Hematopoietic multipotent progenitor cell treated with erythropoietin and hydrocortisone succinate and interleukin-3 and kit ligand, for 15 days (in vitro differentiated cells): ENCODE data around the gene SLC37A1.

Experiments used
- DNase-seq: peaks from one replicate; pipeline ENCODE4 v3.0.0-alpha.2; 2015; ENCODE audit warnings: low spot score

SLC37A1 gene

DNA sequence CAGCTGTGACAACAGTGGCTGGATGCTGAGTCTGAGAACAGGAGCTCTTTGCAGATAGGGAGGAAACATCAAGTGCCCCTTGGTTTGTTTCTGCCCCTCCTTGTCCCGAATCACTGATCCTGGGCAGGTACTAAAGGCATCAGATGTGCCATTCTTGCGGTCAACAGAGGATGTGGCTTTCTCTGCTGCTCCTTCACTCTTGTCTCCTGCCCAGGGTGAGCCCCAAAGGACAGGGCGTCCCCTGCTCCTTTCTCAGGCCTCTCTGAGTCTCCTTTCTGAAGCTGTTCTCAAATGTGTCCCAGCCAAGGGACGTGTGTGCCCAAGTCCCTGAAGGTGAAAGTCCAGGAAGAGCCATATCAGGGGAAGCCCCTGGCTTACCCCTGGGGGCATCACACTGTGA lies 31.7 kb downstream of the SLC37A1 start:
- peak; percentile 42 for DNase-seq

DNA sequence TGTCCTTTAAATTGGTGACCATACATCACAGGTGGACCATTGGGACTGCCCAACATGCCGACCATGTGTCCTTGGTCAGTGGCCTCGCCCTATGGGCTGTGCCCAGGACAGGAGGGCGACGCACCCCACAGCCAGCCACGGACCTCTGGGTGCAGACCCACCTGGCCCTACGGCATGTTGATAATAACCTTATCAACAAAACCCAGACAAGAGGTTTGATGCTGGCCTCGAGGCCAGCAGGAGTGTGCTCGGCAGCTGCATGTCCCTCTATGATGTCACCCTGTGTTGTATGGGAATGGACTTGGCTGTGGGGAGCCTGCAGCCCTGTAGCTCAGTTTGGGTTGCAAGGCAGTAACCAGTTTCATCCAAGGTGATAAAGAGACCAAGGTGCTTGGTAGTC lies 32.1 kb downstream of the SLC37A1 start:
- DNase-seq: peak; percentile 61

DNA sequence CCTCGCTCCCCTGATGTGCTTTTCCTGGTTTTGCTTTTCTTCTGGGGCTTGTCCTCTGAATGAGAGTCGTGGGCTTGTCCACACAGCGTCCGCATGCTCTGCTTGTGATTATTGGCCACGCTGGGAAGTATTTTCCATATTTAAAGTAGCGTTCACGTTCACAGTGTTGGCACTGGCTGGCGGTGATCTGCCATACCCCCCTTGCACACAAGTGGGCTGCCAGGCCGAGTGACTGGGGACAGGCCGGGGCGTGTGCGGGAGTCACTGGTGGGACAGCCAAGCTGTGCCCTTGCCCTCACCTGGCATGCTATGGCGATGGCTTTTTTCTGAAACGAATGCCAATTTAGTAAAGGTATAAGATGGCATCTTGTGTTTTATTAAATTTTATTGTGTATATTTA lies 32.8 kb downstream of the SLC37A1 start:
- DNase-seq: no peak

DNA sequence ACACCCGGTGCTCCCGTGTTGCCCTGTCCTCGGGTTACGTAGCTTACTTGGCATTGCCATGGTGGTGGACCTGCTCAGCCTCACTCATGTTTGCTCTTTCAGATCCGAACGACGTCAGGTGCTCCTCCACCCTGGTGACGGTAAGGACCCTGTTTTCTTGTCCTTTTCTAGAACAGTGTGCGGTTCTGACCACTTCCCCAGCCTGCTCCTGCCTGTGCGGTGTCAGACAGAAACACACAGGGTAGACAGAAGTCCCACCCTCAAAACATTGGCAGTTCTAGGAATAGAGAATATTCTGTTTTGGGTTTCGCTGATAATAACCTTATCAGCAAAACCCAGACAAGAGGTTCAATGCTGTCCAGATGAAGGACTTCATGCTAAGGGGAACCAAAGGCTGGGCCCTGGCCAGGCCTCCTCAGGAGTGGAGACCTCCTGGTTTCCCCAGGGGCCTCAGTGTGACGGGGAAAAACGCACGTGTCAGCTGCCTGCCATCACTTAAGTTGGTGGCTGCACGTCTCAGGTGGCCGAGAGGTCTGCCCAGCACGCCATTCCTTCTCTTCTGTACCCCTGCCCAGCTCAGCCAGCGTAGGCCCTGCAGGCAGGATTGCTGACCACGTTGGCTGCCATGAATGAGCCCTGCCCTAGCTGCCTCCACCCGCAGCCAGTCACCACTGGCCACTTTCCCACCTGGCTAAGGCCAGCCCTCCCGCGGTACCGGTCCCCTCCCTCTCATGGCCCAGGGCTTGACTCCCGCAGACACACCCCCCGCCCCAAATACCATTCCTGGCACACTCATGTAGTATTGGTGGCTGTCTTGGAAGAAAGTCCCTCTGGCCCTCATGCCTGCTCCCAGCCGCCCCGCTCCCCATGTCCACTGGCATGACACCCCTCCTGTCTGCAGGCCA lies 33.6 kb downstream of the SLC37A1 start:
- peak; percentile 83 for DNase-seq

DNA sequence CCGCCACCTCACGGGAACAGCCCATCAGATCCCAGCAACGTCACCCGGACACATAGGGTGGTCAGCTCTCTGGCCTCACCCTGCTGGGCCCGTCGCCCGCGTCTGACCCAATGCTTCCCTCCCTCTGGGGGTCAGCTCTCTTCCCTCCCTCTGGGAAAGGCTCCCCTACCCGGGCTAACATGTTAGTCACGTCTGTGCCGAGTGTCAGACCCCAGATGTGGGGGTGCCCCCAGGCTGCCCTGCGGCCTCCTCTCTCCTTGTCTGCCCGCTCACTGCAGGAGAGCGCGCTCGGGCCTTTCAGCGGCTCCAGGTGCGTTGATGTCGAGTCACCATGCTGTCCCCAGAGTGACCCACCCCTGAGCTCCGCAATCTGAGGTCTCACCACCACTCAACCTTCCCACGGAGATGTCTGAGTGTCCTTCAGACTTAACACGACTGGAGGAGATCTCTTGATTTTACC lies 34.3 kb downstream of the SLC37A1 start:
- no peak for DNase-seq

DNA sequence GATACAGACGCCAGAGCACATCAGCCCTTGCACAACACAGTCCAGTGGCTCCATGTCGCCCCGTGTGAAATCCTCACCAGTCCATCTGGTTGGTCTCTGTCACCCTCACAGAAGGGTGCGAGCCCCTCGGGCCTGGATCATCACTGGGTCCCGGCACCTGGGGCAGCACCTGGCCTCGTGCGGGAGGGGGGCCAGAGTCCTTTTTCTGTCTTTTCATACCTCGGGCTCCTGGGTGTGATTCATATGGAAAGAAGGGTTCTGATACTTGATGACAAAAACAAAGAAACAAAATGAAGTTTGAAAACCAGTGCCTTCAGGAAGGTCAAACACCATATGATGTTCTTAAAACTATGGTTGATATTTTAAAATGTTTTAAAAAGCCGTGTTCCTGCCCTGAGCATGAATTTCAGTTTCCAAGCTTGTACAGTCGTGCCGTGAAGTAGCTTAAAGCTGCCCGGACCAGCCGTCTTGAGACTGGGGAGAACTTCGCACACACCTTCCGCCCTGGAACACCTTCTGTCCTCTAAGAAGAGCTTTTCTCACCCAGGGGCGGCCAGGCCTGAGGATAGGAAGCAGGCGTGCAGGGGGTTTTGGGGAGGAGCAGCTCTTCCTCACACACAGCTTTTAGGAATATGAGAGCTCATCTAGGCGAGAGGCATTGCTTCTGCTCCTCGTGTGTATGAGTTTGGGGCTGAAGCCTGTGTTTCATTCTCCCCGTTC lies 35.2 kb downstream of the SLC37A1 start:
- DNase-seq: no peak

DNA sequence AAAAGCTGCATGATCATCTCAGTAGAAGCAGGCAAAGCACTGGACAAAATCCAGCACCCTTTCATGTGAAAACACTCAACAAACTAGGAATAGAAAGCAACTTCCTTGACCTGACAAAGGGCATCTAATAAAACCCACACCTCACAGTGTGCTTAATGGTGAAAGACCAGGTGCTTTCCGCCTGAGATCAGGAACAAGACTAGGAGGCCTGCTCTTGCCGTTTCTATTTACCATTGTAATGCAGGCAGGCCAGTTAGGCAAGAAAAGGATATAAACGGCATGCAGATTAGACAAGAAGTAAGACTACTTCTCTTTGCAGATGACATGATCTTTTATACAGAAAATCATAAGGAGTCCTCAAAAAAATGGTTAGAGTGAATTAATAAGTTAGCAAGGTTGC lies 37.2 kb downstream of the SLC37A1 start:
- DNase-seq: no peak

DNA sequence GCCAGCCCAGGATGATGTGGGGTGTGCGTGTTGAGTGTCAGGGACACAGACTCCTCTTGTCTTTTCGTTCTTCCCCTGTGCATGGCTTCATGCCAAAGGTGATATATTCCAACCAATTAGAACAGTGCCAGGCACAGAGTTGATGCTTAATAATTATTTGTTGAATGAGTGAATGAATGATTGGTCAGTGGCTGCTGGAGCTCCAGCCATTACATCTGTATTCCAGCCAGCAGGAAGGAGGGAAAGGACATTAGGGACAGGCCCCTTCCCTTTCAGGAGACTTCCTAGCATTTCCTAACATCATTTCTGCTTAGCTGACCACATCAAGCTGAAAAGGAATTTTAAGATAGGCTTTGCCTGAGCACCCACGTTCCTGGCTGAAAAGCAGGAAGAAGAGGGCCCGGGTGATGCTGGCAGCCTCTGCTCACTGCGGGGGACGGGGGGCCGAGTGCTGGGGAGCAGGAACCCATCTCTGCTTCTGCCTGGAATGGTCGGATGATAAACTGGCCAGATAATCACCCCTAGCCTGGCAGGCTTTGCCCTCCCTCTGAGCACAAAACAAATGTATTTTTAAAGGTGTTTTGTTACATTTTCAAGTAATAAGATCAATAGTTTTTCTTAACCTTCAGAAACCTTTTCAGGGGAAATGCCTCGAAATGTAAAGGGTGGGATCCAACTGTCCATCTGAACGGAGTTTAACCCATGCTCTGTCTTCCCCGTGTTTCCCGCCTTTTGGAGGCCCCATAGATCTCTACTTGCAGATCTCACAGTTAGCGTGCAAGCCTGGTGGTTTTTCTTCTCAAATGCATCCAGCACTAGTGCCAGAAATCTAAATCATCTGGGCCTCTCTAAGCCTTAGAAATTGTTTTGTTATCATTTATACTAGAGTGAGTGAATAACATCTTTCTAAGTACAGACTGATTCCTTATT lies 39.0 kb downstream of the SLC37A1 start:
- DNase-seq: no peak

DNA sequence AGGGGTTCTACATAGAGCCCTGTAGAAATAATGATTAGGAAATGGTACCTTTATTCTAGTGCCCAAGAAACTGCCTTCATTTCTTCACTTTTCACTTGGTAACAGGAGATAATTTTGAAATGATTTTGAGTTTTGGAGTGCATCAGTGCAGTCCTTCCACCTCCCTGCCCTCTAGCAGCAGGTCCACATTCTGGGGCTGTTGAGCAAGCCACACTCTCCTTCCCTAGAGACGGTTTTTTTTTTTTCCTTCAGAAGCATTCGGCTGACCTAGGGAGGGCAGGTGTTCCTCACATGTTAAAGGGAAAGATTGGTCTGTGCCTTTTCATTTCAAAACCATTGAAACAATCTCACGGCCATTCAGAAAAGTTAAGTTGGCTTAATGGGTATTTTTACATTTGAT lies 39.8 kb downstream of the SLC37A1 start:
- no peak for DNase-seq

DNA sequence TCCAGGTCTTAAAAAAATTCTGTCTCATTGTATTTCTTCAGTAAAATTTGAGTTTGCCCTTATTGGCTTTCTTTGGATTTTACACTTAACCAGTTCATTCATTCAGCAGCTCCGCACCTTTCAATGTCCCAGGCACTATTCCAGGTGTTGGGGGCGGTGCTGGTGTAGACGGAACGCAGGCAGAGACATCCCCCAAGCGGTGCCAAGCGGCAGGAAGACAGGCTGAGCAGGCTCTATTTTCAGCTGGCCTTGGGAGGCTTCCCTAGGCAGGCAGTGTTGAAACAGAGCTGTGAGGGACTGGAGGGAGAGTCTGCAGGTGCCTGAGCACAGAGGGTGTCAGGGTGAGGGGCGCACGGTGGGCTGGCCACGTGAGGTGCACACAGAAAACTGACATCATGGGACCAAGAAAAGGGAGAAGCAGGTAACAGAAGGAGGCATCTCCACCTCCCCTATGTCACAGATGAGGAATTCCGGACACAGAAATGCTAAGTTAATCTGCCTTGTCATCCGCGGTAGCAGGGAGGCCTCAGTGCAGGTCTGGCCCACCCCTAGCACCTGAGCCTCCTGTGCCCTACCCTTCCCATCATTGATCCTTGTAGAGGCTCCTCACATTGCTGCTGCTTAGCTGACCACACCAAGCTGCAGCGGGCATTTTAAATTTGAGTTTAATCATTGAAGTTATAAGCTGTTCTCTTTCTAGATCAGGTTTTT lies 40.8 kb downstream of the SLC37A1 start:
- DNase-seq: no peak

DNA sequence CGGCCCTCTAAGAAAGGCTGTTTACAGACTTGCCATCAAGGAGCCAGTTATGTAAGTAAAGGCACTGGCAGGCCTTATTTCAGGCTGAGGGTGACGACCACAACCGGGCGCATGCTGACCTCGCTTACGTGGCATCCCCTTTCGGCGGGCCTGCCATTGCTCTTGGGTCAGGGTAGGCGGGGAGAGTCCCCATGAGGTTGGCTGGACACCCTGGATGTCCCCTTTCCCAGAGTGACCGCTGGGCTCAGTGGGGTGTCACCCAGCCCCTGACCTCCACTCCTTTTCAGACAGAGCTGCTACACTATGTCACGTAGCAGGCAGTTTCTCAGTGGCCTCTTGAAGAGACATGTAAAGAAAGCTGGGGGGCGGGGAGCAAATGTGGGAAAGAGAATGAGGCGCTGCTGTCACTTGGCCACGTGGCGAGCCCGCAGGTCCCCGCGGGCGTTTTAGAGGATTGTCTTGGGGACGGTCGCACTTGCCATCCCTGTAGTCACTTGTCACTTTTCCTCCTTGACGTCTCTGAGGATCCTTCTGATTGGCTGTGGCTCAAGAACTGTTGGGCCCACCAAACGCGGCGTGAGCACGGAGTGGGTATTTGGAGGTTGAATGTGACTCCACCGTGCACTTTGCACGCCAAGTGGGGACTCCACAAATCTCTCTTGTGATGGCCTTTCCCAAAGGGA lies 42.2 kb downstream of the SLC37A1 start:
- no peak for DNase-seq

DNA sequence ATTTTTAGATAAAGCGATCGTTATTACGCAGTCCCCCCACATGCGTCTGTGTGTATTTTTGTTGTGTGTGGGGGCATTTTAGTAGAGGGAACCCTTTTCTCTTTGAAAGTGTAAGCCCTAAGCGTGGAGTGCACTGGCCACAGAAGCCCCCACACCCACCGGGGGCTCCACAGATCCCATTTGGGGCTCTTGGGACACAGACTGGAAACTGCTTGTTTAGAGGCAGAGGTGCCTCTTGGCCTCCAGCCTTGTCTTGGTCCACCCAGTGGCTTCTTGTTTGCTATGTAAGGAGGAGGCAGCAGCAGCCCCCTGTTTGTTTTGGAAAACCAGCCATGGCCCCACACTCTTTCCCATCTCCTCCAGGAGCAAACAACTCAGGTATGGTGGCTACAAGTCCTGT lies 42.8 kb downstream of the SLC37A1 start:
- no peak for DNase-seq

DNA sequence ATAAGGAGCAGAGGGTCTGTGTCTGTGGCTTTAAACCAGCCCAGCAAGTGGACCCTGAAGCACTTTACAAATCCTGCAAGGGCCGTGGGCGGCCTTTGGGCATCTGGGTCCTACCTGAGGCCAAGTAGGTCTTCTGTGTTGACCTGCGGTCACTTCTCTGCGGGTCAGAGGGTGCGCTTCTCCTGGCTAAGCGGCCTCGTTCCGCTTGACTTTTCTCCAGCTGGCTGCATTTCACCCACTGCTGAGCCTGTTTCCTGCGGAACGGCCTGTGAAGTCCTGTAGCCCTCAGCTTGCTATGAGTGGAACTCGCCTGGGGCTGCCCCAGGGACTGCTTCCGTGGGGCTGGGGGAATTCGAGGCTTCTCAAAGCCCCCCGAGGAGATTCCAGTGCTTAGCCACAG lies 43.3 kb downstream of the SLC37A1 start:
- no peak for DNase-seq

DNA sequence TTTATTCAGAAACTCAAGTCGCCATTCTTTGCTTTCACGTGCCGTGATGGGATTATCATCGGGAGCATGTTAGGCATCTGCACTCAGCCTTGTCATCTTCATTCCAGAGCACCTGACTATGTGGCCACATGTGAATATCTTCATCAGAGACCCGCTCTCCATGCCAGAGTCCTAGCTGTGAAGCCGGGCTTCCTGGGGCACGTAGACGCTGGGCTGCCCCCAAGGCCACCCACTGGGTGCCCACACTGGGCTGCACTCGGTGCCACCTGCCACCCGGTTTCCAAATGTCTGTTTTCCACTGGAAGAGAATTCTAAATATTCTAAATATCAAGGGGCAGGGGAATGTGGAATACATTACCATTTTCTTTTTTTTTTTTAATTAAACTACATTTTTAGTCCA lies 43.8 kb downstream of the SLC37A1 start:
- DNase-seq: no peak

DNA sequence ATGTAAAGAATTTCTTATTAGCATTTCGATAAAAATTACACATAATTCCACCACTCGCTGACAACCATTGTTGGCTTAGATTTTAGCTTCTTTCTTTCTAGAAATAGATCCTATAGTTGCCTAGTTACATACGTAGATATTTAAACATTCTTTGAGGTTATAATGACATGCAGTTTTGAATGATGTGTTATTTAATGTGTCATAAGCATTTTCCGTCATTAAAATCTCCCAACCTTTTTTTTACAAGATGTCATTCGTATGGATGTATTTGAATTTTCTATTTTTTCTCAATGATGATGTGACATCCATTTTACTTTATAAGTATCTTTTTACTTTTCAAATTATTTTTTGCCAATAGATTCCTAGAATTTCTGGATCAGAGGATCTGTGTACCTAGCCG lies 44.7 kb downstream of the SLC37A1 start:
- DNase-seq: no peak

DNA sequence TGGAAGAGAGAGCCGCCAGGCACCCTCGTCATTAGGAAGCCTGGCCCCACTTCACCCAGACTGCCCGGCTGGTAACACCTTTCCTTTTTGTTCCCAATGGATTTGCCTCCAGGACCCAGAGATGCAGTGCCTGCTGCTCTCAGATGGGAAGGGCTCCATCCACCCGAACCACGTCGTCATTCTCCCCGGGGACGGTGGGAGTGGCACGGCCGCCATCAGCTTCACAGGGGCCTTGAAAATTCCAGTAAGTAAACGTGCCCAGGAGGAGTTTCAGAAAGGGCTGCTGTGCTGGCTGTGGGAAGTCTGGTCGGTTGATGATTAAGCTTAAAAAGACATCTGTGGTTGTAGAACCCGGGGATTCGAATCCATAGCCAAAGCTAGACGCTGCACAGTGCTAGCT lies 45.2 kb downstream of the SLC37A1 start:
- DNase-seq: no peak

DNA sequence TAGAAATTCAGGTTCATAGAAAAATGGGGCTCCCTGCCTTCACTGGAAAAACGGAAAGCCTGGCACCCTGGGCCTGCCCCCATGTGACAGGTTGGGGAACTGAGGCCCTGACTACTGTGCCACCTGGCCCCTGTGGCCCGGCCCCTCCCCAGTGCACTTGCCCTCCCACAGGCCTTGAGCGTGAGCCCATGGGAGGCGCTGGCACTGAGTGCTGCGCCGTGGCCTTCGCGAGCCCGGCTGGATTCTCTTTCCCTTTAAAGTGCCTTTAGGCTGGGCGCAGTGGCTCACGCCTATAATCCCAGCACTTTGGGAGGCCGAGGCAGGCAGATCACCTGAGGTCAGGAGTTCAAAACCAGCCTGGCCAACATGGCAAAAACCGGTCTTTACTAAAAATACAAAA lies 45.7 kb downstream of the SLC37A1 start:
- DNase-seq: no peak

DNA sequence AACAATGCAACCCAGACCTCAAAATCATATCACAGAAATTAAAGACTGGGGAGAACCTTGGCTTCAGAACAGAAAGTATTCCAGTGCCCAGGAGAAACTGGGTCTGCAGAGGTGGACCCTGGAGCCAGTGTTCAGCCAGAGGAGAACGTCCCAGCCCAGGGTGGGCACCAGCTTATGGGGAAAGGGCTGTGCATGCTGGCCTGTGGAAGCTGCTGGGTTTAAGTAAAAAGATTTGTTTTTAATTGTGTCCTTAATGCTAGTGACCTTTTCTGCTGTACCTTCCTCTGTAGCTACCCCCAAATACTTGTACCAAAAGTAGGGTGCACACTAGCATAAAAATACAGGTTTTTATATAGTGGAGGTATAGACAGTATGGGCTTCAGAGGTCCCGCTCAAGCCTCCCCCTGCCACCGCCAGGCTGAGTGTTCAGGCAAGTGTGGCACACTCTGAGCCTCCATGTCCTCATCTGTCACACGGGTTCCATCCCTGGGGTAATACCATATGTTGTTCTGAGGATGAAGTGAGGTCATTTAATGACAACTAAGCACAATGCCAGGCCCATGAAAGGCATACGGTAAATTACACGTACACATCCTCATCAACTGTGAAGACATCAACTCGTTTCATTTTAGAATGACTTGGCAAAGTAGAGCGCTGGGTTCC lies 47.0 kb downstream of the SLC37A1 start:
- no peak for DNase-seq

DNA sequence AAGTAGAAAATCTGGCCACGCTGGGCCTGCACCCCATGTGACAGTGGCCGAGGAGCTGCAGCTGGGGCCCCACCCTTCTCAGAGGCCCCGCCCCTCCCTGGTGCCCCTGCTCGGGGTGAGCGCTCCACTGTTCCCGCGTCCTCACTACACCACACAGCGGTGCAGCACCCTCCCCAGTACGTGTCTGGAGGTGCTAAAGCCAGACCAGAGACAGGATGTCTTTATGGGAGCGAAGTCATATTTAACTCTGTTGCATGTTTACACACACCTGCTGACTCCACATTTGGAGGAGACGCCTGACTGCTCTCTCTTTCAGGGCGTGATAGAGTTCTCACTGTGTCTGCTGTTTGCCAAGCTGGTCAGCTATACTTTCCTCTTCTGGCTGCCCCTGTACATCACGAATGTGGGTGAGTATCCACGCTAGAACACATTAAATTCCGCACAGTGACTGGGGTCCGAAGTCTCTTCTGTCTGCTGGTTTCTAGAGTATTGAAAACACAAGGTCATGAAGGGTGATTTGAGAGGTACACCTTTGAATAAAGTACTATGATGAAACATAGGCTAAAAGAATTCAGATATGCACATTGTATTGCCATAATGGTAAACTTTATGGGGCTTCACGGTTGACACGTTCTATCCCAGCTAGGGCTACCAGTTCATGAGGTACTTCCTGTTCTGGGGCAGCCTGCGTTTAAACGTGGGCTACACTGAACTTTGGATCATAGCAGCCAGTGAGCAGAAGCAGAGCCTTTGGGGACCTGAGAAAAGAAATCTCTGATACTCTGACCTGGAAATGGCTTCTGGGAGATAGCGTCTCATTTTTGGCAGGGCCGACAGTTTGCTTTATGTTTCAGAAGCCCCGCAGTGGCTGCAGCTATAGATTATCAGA lies 48.4 kb downstream of the SLC37A1 start:
- DNase-seq: peak; percentile 12
